ENCODE data around the gene HEPACAM2.

The HEPACAM2 gene

DNA sequence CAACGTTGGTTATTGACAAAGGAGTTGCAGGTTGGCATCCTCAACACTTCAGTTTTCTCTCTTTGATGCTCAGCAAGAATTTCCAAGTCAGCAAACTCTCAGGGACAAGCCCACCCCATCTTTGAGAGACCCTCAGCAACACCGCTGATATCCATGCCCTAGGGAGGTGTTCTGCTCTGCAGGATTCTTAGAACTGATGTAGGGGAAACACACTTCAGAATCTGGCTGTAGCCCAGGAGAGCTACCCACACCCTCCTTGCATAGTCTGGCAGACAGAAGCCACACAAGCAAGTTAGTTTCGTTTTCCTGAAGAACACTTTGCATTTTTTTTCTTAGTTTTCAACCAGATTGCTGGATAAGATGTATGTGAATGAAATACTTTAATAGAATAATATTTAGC lies 78.9 kb downstream of the HEPACAM2 start:
- TF ChIP-seq, protein P1, sequence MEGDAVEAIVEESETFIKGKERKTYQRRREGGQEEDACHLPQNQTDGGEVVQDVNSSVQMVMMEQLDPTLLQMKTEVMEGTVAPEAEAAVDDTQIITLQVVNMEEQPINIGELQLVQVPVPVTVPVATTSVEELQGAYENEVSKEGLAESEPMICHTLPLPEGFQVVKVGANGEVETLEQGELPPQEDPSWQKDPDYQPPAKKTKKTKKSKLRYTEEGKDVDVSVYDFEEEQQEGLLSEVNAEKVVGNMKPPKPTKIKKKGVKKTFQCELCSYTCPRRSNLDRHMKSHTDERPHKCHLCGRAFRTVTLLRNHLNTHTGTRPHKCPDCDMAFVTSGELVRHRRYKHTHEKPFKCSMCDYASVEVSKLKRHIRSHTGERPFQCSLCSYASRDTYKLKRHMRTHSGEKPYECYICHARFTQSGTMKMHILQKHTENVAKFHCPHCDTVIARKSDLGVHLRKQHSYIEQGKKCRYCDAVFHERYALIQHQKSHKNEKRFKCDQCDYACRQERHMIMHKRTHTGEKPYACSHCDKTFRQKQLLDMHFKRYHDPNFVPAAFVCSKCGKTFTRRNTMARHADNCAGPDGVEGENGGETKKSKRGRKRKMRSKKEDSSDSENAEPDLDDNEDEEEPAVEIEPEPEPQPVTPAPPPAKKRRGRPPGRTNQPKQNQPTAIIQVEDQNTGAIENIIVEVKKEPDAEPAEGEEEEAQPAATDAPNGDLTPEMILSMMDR (conservative IDR thresholded peaks at IDR 0.05; ENCODE audit: control insufficient read depth, insufficient read depth, low read depth, low read length) = no peak
- peak; percentile 61 for DNase-seq (ENCODE audit: low read depth)
- peak overlapping the region; percentile 47 for H3K4me3 ChIP-seq (ENCODE audit: control insufficient read depth, low read depth, low read length)

DNA sequence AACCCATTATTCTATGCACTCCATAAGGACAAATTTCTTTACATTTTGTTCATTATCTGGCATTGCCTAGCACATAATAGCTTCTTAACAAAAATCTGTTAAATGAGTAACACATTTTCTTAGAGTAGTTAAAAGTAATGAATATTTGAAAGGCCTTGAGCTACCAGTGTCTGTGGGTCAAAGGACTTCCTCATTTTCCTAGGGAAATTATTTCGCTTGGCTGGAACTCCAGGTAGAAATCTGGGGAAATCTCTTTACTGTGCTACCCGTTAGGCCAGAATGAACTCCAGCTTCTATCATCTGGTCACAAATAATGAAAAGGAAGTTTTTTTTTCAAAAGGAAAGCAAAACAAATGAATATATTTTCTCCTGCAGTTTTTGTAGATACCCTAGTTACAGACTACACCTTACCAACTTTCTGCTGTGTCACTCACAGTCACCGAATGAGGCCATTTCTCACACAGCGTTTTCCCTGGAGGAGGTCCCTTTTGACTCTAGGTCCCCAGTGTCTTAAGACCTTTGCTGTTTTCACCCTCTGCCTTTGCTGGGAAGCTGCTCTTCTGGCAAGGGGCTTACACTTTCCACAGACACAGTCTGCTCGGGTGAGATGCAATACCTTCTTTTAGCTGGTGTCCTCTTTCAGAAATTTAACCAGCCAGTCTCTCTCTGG lies 79.7 kb downstream of the HEPACAM2 start:
- no peak overlapping the region for H3K4me3 ChIP-seq (ENCODE audit: control insufficient read depth, low read depth, low read length)
- TF ChIP-seq, protein P1 (conservative IDR thresholded peaks at IDR 0.05; ENCODE audit: control insufficient read depth, insufficient read depth, low read depth, low read length) = no peak

DNA sequence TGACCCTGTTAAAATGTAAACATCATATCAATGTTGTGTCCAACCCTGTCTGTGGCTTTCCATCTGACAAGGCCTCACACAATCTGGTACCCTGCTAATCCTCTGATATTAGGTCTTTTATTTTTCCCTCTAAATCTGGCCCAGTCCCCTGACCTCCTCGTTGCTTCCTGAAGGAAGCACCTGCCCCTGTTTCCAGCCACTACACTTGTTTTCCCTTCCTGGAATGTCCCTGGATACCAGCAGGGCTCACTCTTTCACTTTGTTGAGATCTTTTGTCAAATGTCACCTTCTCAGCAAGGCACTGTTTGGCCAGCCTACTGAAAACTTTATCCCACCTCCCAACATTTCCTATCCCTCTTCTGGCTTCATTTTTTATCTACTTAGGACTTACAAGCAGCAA lies 80.2 kb downstream of the HEPACAM2 start:
- DNase-seq (ENCODE audit: low read depth) = no peak
- TF ChIP-seq, protein P1 (conservative IDR thresholded peaks at IDR 0.05; ENCODE audit: control insufficient read depth, insufficient read depth, low read depth, low read length) = no peak

More for the DNA sequence above, 79.7 kb downstream of the HEPACAM2 start:
- DNase-seq (ENCODE audit: low read depth) = no peak

DNA sequence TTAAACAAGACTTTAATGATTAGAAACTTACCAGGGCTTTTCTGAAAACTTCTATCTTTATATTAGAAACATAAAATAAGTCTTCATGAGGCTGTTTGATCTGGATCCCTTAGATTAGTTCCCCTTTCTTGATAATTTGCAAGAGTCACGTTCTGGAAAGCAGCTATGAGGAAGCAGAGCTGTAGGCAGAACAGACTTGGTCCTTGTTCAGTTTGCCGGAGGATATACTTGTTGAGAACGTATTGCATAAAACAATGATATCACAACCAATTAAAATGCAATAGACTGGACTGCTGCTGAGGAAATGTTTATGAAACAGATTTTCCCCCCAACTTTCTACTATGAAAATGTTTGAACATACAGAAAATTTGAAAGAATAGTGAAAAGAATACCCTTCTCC lies 80.9 kb downstream of the HEPACAM2 start:
- TF ChIP-seq, protein P1 (conservative IDR thresholded peaks at IDR 0.05; ENCODE audit: control insufficient read depth, insufficient read depth, low read depth, low read length) = no peak
- no peak overlapping the region for H3K4me3 ChIP-seq (ENCODE audit: control insufficient read depth, low read depth, low read length)
- no peak for DNase-seq (ENCODE audit: low read depth)

More for the DNA sequence above, 80.2 kb downstream of the HEPACAM2 start:
- H3K4me3 ChIP-seq (ENCODE audit: control insufficient read depth, low read depth, low read length) = no peak overlapping the region

DNA sequence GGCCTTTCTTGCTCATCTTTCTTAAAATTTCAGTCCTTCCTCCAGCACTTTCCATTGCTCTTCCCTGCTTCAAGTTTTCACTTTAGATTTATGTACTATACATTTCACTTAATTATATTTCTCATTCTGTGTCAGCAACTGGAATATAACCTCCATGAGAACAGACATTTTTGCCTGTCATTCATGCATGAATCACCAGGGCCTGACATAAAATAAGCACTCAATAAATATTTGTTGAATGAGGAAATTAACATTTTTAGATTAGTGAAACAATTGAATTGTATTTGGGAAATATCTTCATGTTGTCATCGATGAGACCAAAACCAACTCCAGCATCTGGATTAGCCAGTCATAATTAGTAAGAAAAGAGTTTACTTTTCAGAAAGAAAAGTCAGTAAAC lies 84.1 kb downstream of the HEPACAM2 start:
- peak; percentile 4 for DNase-seq (ENCODE audit: low read depth)
- TF ChIP-seq, protein P1 (conservative IDR thresholded peaks at IDR 0.05; ENCODE audit: control insufficient read depth, insufficient read depth, low read depth, low read length) = no peak
- no peak overlapping the region for H3K4me3 ChIP-seq (ENCODE audit: control insufficient read depth, low read depth, low read length)

DNA sequence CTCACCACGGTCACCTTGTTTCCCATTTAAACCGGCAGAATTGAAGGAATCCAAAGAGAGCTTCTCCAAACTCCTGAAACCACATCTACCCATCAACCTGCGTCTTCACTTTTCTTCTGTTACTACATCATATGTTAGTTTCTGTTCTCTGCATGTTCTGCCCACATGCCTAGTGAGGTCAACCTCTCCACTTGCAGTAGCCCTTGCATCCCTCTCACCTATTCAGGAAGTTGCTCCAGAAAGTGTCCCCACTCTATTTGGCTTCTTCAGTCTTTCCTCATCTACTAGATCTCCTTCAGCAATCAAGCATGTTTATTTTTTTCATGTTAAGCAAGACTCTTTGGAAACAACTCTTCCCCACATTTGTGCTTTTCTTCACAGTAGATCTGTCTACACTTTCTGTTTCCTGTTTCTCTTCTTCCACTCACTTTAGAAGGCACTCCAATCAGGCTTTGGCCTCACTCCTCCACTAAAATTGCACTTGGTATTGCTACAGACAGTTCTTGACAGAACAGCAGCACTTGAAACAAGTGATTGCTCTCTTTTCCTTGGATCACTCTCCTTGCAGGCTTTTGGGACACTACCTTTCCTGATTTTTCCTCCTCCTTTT lies 85.6 kb downstream of the HEPACAM2 start:
- TF ChIP-seq, protein P1 (conservative IDR thresholded peaks at IDR 0.05; ENCODE audit: control insufficient read depth, insufficient read depth, low read depth, low read length) = no peak

More for the DNA sequence above, 85.6 kb downstream of the HEPACAM2 start:
- H3K4me3 ChIP-seq (ENCODE audit: control insufficient read depth, low read depth, low read length) = no peak overlapping the region
- DNase-seq (ENCODE audit: low read depth) = no peak
